Suprapubic skin (tissue), 3 donors: ENCODE results near the gene GAS7.
A peak's percentile ranks its signal among the peaks of the same experiment; 100 is the strongest.

Experiments
- CTCF ChIP-seq, 2 donors: fragments of 200-600 bp in 1 of 2; fragments of 450-650 bp in 1 of 2; sonication (generic) in 1 of 2; IDR thresholded peaks; one replicate each; pipeline ENCODE4 v1.5.1; 2016 to 2019; ENCODE audit warnings: antibody characterized with exemption in 2 of 2, mild to moderate bottlenecking in 1 of 2, moderate library complexity in 1 of 2
- POLR2A ChIP-seq, 2 donors: fragments of 450-650 bp; IDR thresholded peaks; one replicate each; pipeline ENCODE4 v1.6.1; 2017; ENCODE audit warnings: antibody characterized with exemption in 2 of 2, mild to moderate bottlenecking in 2 of 2, moderate library complexity in 2 of 2

DNA sequence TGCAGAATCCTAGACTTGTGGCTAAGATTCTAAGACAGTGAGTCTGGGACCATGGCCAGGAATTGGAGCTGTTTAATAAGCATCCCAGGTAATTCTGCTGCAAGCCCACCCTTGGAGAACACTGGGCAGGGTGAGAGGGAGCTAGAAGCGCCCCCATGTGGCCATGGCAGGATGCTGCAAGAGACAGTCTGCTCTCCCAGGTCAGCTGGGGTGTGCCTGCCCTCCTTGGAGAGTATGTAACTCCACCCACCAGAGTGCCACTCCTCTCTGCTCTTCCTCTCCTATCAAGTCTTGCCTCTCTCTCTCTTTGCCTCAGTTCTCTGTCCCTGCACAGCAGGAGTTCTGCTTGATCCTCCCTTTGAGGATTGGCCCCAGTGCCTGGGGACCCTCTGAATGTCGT is 308.3 kb downstream of the GAS7 start:
- peak in 1 of 2 donors; percentile 16 for TF ChIP-seq CTCF (IDR thresholded peaks at IDR 0.05)
- no peak for TF ChIP-seq POLR2A (IDR thresholded peaks at IDR 0.05)
